ENCODE measurements around the gene ZNF83.
A peak's percentile ranks its signal among the peaks of the same experiment; 100 is the strongest.
"Not testable (repeated sequence)": the region's sequence is repeated elsewhere in the genome, so short reads cannot be mapped to it uniquely, and the experiment has no call there.

ZNF83 gene

DNA sequence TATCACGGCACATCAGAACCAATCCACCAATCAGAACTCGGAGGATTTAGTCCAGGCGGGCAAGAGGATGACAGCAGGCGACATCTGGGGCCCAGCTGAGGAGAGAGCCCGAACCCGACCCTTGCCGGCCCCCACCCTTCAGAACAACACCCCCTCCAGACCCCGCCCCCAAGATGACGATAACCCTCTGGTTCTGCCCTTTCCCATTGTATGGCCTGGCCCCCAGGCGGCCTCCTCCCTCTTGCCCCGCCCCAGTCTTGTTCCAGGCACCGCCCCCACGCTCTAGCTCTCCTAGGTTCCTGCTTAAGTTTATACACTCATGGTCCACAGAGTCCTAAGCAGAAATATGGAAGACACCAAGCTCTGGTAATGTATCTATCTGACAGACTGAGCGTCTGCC, 2.8 kb upstream of the ZNF83 start:
- no peak for DNase-seq (ENCODE audit: low spot score)

GRCh38 chr19:52639996-52640395, 1.8 kb upstream of the ZNF83 start:
- DNase-seq (ENCODE audit: low spot score), result no peak

DNA sequence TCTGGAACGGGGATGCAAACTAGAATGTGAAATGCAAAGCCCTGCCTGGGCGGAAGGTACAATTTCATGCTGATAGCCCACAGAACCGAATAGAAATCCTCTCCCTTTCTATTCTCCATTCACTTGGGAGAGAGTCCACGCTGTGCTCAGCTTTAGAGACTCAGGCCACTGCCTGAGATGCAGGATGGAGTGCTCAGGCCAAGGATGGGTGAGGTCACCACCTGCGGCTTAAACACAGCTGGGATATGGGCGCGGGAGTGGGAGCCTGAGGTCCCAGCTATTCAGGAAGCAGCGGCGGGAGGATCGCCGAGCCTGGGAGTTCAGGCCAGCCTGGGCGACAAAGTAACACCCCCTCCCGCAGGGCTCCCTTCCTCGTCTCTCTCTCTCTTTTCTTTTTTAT, 446 bp upstream of the ZNF83 start:
- DNase-seq (ENCODE audit: low spot score), result peak; percentile 42

GRCh38 chr19:52635786-52636570, 2.2 kb downstream of the ZNF83 start:
- no peak for DNase-seq (ENCODE audit: low spot score)

DNA sequence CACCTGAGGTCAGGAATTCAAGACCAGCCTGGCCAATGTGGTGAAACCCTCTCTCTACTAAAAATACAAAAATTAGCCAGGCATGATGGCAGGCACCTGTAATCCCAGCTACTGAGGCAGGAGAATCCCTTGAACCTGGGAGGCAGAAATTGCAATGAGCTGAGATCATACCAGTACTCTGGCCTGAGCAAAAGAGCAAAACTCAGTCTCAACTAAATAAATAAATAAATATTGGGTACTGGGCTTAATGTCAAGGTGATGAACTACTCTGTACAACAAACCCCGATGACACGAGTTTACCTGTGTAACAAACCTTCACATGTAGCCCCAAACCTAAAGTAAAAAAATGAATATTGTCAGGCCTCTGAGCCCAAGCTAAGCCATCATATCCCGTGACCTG, 10.7 kb downstream of the ZNF83 start:
- DNase-seq (ENCODE audit: low spot score), result not testable (repeated sequence)

- no peak for DNase-seq (ENCODE audit: low spot score)
Observed at GRCh38 chr19:52626915-52627314, 11.2 kb downstream of the ZNF83 start.

- DNase-seq (ENCODE audit: low spot score), result no peak
Observed at GRCh38 chr19:52622261-52622660, 15.9 kb downstream of the ZNF83 start.

DNA sequence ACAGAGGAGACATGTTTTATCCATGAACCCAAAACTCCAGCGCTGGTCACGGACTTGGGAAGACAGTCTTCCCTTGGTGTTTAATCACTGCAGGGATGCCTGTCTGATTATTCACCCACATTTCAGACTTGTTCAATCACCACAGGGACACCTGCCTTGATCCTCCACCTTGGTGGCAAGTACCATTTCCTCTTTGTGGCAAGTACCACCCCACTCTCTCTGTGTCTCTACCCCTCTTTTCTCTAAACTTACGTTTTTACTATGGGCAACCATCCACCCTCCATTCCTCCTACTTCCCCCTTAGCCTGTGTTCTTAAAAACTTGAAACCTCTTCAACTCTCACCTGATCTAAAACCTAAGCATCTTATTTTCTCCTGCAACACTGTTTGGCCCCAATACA, 16.8 kb downstream of the ZNF83 start:
- no peak for DNase-seq (ENCODE audit: low spot score)

GRCh38 chr19:52613299-52613906, 24.8 kb downstream of the ZNF83 start:
- no peak for DNase-seq (ENCODE audit: low spot score)

GRCh38 chr19:52603558-52604207, 34.5 kb downstream of the ZNF83 start:
- DNase-seq (ENCODE audit: low spot score), result no peak

DNA sequence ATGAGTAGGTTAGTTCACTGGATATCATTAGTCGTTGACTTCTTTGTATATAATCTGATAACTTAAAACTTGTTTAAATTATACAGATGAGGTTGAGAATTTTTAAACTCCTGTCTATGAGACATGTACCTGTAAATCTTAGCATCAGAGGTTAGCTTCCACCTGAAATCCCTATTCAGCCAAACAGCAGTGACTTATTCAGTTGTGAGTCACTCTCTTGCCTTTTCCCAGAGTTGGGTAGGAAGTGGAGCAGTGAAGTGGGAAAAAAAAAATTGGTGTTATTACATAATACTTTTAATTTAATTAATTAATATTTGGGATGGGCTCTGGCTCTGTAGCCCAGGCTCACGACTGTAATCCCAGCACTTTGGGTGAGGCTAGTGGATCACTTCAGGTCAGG, 35.2 kb downstream of the ZNF83 start:
- no peak for DNase-seq (ENCODE audit: low spot score)

DNA sequence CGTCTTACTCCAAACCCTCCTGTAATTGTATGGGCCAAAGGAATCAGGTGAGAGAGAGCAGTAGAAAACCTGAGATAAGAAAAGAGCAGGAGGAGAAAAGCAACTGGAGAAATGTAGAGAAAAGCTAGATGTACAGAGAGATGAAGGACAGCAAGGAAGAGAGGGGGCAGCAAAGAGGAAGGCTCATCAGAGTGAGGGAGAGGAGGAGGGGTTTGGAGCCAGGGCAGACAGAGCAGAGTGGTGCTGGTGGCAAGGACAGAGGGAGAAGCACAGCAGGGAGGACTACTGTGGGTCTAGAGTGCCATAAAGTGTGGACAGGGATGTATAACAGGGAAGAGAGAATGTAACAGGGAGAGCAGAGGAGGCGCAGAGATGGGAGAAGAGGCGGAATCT, 36.2 kb downstream of the ZNF83 start:
- peak; percentile 11 for DNase-seq (ENCODE audit: low spot score)

GRCh38 chr19:52601025-52601973, 36.9 kb downstream of the ZNF83 start:
- peak; percentile 72 for DNase-seq (ENCODE audit: low spot score)

DNA sequence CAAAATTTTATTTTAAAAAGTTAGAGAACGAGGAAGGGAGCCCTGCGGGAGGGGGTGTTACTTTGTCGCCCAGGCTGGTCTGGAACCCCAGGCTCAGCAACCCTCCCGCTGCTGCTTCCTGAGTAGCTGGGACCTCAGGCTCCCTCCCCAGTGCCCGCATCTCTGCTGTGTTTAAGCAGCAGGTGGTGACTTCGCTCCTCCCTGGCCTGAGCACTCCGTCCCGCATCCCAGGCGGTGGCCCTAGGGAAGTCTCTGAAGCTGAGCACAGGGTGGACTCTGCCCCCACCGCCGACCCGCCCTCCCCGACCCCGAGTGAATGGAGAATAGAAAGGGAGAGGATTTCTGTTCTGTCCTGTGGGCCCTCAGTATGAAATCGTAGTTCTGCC, 37.5 kb downstream of the ZNF83 start:
- no peak for DNase-seq (ENCODE audit: low spot score)

DNA sequence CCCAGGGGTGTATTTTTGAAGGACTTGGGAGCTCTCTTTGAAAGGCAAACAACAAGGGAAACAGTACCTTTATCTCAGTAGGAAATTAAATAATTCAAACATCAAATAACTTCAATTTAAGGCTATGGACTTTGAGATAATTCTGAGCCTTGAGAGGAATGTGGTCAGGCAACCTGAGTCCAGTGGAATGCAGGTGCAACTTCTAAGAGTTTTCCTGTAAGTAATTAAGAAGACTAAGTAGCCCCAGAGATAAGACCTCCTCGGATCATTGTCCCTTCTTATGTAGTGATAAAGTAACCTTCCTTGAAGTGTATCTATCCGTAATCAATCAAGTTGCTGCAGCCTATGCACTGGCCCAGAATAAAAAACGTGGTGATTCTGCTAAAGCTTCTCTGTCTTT, 38.9 kb downstream of the ZNF83 start:
- no peak for DNase-seq (ENCODE audit: low spot score)

- not testable (repeated sequence) for DNase-seq (ENCODE audit: low spot score)
Observed at GRCh38 chr19:52593441-52593840, 44.7 kb downstream of the ZNF83 start.

DNA sequence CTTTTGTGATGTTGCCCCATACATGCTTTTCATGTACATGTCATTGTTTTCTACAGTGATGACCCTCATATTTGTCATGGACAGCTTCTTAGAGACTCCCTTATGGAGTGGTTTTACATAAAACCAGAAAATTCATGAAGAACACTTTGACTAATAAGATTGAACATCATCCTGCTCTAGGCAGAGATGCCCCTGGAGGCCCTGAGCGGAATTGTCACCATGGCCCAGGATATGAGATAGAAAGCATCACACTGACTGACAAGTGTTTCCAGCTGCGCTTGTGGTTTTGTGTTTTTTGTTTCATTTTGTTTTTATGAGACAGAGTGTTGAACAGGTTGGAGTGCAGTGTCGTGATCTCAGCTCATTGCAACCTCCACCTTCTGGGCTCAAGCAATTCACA, 45.9 kb downstream of the ZNF83 start:
- no peak for DNase-seq (ENCODE audit: low spot score)

GRCh38 chr19:52590728-52591127, 47.4 kb downstream of the ZNF83 start:
- DNase-seq (ENCODE audit: low spot score), result no peak

- no peak for DNase-seq (ENCODE audit: low spot score)
Observed at GRCh38 chr19:52585604-52586003, 52.6 kb downstream of the ZNF83 start.

- no peak for DNase-seq (ENCODE audit: low spot score)
Observed at GRCh38 chr19:52584736-52585440, 53.3 kb downstream of the ZNF83 start.

Data from SK-N-DZ (cell line).